ENCODE measurements around the gene B4GALNT2. TPM values are rescaled to one million over a fixed set of nuclear protein-coding genes. Genes with fewer than 3 reads are reported as not detected.
A peak's percentile ranks its signal among the peaks of the same experiment; 100 is the strongest.

The B4GALNT2 gene
- total and polyA plus RNA-seq, 2 of the 13 experiments (the other 11 are each of a cell fraction or from before 2014, with no cell fraction given): not detected

DNA sequence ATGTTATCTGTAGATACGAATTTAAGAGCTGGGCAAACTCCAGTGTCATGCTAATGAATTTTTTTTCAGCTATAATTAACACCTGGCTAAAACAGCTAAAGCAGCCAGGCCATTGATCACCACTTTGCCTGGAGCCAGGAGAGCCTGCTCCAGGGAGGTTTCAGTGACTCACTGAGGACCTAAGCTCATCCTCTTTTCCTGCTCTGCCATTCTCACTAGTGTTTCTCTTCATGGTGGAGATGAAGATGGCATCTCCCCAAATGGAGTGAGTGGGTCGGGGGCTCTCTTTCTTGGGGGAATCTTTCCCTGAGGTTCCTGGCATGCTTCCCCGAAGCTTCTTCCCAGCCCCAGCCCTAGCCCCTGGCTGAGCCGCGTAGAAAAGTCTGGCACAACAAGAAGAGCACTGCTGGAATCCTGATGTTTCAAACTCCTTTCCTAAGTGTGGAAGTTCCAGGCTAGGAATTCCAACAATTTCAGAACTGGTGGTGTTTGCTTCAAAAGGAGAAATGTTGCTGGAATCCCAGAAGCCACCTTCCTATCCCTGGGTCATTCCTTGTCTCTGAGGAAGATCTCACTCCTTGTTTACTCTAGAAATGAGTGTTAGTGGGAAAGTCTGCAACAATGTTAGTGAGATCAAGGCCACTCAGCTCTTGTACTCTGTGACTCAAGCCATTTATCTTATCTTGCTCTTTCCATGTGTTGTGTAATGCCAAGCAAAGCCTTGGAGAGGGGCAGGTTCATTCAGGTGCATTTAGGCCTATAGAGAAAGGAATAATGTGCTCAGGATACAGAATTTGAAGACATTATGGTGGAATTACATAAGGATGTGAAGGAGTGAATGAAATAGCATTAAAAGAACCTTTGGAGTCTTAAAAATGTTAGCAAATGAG lies 26.0 kb upstream of the B4GALNT2 start (continued):
- TF ChIP-seq, protein P1, sequence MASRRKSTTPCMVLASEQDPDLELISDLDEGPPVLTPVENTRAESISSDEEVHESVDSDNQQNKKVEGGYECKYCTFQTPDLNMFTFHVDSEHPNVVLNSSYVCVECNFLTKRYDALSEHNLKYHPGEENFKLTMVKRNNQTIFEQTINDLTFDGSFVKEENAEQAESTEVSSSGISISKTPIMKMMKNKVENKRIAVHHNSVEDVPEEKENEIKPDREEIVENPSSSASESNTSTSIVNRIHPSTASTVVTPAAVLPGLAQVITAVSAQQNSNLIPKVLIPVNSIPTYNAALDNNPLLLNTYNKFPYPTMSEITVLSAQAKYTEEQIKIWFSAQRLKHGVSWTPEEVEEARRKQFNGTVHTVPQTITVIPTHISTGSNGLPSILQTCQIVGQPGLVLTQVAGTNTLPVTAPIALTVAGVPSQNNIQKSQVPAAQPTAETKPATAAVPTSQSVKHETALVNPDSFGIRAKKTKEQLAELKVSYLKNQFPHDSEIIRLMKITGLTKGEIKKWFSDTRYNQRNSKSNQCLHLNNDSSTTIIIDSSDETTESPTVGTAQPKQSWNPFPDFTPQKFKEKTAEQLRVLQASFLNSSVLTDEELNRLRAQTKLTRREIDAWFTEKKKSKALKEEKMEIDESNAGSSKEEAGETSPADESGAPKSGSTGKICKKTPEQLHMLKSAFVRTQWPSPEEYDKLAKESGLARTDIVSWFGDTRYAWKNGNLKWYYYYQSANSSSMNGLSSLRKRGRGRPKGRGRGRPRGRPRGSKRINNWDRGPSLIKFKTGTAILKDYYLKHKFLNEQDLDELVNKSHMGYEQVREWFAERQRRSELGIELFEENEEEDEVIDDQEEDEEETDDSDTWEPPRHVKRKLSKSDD (CRISPR knock-in tag; IDR thresholded peaks at IDR 0.05; ENCODE audit: low read depth): peak; percentile 73; the same call in 1 of the 2 replicates
- TF ChIP-seq MXD4 (CRISPR knock-in tag; IDR thresholded peaks at IDR 0.05): peak; percentile 39; the same call in 1 of the 2 replicates
- TF ChIP-seq ZNF605 (CRISPR knock-in tag; IDR thresholded peaks at IDR 0.05): peak; percentile 60
- TF ChIP-seq MTF1 (CRISPR knock-in tag; IDR thresholded peaks at IDR 0.05): no peak
- TF ChIP-seq ZNF713 (CRISPR knock-in tag; IDR thresholded peaks at IDR 0.05): no peak
- no peak for TF ChIP-seq MBD4 (IDR thresholded peaks at IDR 0.05; ENCODE audit: borderline replicate concordance, low read length)
- 0 out of 2 replicates have a peak, but pooled peaks have one; percentile 42 for TF ChIP-seq ZSCAN21 (CRISPR knock-in tag; IDR thresholded peaks at IDR 0.05; ENCODE audit: borderline replicate concordance)
- TF ChIP-seq NPAS2 (CRISPR knock-in tag; IDR thresholded peaks at IDR 0.05; ENCODE audit: borderline replicate concordance): no peak
- TF ChIP-seq, protein P2, sequence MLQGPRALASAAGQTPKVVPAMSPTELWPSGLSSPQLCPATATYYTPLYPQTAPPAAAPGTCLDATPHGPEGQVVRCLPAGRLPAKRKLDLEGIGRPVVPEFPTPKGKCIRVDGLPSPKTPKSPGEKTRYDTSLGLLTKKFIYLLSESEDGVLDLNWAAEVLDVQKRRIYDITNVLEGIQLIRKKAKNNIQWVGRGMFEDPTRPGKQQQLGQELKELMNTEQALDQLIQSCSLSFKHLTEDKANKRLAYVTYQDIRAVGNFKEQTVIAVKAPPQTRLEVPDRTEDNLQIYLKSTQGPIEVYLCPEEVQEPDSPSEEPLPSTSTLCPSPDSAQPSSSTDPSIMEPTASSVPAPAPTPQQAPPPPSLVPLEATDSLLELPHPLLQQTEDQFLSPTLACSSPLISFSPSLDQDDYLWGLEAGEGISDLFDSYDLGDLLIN (CRISPR knock-in tag; IDR thresholded peaks at IDR 0.05; ENCODE audit: borderline replicate concordance): no peak
- no peak for TF ChIP-seq ZNF780A (CRISPR knock-in tag; IDR thresholded peaks at IDR 0.05)
- peak; percentile 75 for TF ChIP-seq ZMYM4 (CRISPR knock-in tag; IDR thresholded peaks at IDR 0.05)
- TF ChIP-seq GPN1 (CRISPR knock-in tag; IDR thresholded peaks at IDR 0.05; ENCODE audit: borderline replicate concordance): no peak
- TF ChIP-seq MED8 (CRISPR knock-in tag; IDR thresholded peaks at IDR 0.05; ENCODE audit: insufficient replicate concordance): no peak
- peak; percentile 73; the same call in 1 of the 2 replicates for TF ChIP-seq ZNF501 (CRISPR knock-in tag; IDR thresholded peaks at IDR 0.05)
- peak; percentile 89 for TF ChIP-seq JUND (CRISPR knock-in tag; IDR thresholded peaks at IDR 0.05)
- no peak for TF ChIP-seq ZNF615 (CRISPR knock-in tag; IDR thresholded peaks at IDR 0.05; ENCODE audit: borderline replicate concordance)
- TF ChIP-seq, protein P3, sequence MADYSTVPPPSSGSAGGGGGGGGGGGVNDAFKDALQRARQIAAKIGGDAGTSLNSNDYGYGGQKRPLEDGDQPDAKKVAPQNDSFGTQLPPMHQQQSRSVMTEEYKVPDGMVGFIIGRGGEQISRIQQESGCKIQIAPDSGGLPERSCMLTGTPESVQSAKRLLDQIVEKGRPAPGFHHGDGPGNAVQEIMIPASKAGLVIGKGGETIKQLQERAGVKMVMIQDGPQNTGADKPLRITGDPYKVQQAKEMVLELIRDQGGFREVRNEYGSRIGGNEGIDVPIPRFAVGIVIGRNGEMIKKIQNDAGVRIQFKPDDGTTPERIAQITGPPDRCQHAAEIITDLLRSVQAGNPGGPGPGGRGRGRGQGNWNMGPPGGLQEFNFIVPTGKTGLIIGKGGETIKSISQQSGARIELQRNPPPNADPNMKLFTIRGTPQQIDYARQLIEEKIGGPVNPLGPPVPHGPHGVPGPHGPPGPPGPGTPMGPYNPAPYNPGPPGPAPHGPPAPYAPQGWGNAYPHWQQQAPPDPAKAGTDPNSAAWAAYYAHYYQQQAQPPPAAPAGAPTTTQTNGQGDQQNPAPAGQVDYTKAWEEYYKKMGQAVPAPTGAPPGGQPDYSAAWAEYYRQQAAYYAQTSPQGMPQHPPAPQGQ (CRISPR knock-in tag; IDR thresholded peaks at IDR 0.05; ENCODE audit: borderline replicate concordance): no peak
- TF ChIP-seq, protein P4, sequence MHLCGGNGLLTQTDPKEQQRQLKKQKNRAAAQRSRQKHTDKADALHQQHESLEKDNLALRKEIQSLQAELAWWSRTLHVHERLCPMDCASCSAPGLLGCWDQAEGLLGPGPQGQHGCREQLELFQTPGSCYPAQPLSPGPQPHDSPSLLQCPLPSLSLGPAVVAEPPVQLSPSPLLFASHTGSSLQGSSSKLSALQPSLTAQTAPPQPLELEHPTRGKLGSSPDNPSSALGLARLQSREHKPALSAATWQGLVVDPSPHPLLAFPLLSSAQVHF (CRISPR knock-in tag; IDR thresholded peaks at IDR 0.05): no peak
- TF ChIP-seq SRF (IDR thresholded peaks at IDR 0.05; ENCODE audit: low read depth, low read length): no peak
- TF ChIP-seq FOXK1 (CRISPR knock-in tag; IDR thresholded peaks at IDR 0.05; ENCODE audit: borderline replicate concordance, low read depth): peak; percentile 84; the same call in 1 of the 2 replicates
- no peak for TF ChIP-seq ZNF570 (CRISPR knock-in tag; IDR thresholded peaks at IDR 0.05; ENCODE audit: borderline replicate concordance)
- peak; percentile 68; the same call in 1 of the 2 replicates for TF ChIP-seq ZMYM2 (CRISPR knock-in tag; IDR thresholded peaks at IDR 0.05)
- no peak for TF ChIP-seq ZBTB8A (CRISPR knock-in tag; IDR thresholded peaks at IDR 0.05; ENCODE audit: borderline replicate concordance, low read depth)
